Measurements from ENCODE around the gene PAIP1.
"Not testable (repeated sequence)": the region's sequence is repeated elsewhere in the genome, so short reads cannot be mapped to it uniquely, and the experiment has no call there.

The PAIP1 gene

DNA sequence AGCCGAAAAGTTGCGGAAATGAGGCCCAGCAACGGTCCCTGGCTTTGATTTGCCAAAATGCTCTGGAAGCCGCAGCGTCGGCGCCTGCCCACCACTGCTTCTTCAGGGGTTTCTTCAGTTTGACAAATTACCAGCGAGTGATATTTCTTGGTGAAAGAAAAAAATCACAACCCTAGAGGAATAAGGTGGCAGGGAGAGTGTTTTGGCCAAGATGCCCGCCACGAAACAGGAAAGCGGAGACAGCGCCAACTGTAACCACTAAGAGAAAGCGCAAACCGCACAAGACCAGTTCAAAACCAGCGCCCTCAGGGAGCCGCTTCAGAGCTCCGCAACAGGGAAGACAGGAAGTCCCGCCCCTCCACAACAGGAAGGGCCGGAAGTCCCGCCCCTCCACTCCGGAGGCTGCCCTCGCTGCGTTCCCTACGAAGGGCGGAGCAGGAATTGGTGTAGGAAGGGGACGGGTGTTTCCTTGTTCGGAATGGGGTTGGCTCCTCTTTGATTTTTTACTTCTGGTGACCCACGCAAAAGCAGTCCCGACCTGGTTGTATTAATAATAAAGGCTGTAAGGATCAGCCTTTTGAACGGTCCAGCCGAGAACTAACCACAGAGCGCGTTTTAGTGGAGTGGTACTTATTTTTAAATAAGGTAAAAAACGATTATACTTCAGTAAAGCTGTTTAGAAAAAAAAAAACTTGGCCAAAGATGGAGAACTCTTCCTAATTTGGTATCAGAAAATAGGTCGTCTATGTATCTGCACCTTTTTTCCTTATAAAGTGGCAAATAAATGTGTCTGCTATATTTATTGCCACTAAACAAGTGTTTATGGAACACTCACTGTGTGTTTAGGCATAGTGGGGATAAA, 41.8 kb downstream of the PAIP1 start, which contains the start of gene C5orf34:
TSS of gene C5orf34 (minus strand) at position 333 of the 862 bp plus-strand sequence. CDS start 5,809 bp downstream, outside the sequence.
- DNase-seq: peak; percentile 96

DNA sequence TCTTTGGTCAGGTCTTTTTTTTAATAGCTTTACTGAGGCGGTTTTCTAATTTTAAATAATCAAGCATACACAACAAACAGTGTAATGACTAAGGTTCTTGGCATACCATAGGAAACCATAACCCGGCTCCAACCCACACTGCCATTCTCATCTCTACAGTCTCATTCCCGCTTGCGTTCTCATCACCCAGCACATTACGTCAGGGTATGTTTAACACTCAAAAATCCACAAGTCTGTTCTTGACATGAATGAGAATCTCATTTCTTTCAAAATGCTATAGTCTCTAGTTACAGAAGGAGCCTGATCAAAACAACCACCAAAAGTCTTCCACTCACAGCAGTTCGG, 42.4 kb downstream of the PAIP1 start:
- peak; percentile 61 for DNase-seq

DNA sequence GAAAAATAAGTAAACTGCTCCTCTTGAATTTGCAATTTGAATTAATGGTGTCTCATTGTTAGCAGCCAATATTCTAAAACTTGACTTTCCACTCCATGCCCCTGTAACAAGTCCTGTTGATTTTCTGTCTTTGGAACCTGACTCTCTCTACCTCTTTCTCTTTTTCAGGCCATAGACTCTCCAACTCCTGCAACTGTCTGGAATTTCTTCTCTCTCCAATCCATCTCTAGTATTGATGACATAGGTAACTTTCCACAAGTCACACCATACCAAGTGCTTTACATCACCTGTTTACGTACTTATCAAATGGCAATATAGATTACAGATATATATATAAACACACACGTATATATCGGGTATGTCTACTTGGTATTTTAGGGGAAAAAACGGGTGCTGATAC, 42.9 kb downstream of the PAIP1 start:
- no peak for DNase-seq

DNA sequence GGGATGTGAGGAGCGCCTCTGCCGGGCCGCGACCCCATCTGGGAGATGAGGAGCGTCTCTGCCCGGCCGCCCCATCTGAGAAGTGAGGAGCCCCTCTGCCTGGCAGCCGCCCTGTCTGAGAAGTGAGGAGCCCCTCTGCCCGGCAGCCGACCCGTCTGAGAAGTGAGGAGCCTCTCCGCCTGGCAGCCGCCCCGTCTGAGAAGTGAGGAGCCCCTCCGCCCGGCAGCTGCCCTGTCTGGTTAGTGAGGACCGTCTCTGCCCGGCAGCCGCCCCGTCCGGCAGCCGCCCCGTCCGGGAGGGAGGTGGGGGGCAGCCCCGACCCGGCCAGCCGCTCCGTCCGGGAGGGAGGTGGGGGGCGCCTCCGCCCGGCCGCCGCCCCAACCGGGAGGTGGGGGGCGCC, 45.8 kb downstream of the PAIP1 start:
- DNase-seq: not testable (repeated sequence)

DNA sequence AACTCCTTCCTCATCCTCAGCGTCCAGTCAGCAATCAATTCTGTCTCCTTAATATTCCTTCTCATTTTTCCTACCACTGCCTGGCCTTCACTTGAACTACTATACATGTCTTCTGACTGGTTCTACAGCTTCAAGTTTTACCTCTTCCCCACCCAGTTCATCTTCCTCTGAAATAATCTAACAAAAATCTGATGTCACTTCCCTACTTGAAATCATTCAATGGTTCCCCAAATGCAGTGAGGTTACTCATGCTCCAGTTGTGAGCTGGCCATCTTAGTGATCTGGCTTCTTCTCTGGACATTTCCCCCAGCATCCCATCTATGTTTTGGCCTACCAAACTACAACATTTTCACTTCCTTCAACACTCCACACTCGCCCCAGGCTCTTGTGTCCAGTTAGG, 58.3 kb downstream of the PAIP1 start:
- DNase-seq: no peak

DNA sequence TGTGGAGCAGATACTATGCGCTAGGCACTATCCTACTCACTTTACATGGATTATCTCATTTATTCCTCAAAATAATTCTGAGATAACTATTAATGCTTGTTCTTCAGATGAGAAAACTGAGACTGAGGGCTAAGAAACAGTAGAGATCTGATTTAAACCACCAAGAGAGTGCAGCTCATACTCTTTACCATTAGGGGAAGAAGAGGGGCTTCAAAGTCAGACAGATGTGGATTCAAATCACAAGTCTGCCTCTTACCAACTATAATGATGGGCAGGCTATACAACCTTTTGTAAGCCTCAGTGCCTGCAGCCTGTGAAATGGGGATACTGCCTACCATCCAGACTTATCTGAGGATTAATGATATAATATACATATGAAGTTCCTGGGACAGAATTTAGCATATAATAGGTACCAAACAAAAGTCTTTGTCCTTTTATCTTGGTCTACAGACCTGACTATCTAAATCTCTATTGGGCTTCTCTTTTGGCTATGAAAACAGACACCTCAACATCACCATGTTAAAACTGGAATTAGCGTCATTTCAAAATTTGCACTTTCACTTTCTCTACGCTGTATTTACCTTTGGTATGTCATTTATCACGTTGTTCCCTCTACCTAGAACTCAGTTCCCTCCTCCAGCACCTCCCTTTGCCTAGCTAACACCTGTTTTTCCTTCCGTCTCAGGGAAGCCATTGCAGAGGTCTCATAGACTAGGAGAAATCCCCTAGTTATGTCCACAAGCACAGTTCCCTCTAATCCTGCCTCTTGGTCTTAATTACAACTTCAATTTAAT, 59.4 kb downstream of the PAIP1 start:
- DNase-seq: no peak

DNA sequence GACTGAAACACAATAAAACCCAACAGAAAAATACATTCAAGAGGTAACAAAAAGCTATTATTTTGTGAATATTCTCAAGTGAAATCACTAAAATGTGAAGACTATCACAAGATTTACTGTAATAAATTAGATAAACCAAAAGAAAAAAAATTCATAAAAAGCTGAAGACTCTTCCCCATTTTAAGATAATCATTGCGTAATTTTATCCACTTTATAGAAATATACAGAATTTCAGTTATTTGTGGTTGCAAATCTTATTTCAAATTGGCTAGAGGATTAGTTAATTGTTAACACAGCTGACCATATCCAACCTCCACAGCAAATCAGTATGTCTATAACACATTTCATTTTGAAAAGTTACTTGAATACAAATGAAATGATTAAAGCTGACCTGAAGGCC, 65.6 kb downstream of the PAIP1 start:
- no peak for DNase-seq

DNA sequence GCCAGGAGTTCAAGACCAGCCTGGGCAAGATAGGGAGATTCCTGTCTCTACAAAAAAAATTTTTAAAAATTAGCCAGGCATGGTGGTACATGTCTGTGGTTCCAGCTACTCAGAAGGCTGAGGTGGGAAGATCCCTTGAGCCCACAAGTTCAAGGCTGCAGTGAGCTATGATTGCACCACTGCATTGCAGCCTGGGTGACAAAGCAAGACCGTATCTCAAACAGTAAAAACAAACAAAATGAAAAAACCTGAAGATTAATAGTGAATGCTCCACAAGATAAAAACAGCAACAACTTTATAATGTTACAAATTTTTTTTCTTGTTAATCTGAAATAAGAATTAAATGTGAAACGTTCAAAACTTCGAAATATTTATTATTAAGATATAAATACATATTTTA, 70.5 kb downstream of the PAIP1 start:
- no peak for DNase-seq

DNA sequence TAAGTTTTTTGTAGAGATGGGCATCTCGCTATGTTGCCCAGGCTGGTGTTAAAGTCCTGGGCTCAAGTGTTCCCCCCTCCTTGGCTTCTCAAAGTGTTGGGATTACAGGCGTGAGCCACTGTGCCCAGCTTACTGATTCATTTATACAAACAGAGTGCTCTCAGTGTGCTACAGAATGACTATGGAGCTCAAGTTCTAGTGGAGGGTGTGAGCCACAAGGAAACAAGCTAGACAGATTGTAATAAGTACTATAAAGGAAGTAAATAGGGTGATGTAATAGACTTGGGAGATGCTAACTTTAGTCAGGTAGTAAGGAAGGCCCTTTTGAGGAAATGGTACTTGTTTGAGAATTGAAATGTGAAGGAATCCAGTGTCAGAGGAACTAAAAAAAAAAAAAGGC, 71.5 kb downstream of the PAIP1 start:
- no peak for DNase-seq

DNA sequence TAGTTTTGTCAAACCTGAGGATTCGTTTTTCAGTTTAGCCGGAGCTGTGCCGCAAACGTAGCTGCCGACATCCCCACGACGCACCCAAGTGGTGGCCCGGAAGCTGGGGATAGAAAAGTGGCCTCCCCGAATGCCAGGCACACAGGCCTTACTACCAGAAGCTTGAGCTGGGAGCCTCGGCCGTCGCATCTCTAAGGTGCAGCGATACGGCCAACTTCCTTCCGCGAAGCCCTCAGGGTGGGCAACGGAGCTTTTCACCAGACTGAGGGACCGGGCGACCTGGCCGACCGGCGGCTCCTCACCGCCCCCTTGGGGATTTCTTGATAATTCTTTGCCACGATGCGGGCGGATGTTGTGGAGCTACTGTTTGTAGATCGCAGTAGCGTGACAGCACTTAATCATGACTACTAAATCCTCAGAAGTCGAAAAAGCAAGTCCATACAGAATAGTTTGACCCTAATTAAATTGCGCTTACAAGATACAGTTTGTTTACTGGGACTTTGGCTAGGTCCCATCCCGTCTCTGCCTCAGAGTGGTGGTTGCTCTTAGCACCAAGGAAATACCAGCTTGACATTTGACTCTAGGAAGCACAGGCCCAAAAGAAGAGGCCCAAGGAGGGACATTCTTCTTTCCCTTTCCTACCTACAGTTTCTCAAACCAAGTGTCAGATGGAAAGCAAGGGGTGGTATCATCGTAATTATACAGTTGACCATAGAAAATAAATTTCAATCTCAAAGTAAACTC, 72.6 kb downstream of the PAIP1 start:
- DNase-seq: peak; percentile 90

DNA sequence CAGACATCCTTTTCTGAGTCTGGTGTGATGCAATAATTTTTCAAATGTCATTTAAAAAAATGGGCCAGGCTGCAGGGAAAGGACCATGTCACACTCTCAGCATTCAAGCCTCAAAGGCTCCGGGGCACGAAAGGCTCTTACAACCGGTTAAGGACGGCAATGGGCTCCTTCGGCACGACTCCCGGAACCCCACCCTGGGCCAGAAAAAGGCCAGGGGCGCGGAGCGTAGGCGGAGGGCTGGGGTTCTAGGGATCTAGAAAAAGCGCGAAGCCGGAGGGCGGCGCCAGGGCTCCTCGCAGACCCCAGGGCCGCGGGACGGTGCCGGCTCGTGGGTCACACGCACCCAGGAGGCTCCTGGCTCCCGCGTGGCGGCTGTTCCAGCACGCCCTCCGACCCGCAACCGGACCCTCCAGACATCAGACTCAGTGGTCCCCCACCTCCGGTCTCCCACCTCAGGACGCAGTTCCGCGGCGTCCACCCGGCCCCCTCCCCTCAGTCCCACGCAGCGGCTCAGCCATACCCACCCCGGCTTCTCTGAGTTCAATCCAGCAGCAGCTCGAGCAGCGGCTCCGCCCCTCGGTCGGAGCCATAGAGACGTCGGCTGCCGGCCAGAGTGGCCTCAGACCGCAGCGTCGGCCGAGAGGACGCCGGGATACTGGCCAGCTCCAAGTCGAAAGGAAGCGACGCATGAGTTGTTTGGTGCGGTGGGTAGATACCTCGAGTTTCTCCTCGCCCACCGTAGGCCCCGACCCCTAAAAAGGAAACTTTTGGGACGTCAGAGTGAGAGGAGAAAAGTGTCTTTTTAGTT, 73.4 kb downstream of the PAIP1 start, which contains the start of gene TMEM267:
TSS of gene TMEM267 (minus strand) at position 568 of the 808 bp plus-strand sequence. CDS start 29,896 bp downstream, outside the sequence.
- DNase-seq: peak; percentile 88

DNA sequence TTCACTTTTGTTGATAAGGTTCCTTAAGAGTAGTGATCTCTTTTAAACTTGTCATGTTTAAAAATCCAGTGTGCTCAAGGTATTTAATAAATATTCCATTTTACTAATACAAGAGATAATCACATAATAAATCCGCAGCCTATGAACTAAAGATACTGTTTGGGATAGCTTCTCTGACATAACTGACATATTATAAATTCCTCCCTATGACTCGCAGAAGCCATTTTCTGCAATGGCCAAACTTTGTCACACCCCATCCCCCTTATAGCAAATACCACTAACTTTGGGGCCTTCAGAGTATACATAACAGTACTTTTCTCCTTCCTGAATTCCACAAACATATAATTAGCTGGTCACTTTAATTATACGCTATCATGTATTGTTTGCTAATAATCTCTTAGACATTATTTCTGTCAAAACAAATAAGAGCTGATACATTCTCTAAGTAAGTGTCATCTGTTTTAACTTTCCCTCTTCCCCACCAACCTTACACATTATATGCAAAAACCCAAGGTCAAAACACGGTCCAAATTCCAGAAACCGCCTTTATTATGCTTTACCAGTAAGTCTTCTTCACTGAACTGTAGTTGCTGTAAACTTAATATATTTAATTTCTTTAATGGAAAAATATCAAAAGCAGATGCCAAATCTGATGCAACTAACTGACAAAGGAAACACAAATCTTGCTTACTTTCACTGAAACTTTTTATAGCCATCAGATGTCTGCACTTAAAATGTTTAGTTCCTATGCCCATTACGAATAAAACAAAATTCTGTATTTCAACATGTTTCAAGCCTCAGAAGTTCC, 74.2 kb downstream of the PAIP1 start:
- DNase-seq: no peak
